ENCODE measurements around the gene EIPR1.

The EIPR1 gene

DNA sequence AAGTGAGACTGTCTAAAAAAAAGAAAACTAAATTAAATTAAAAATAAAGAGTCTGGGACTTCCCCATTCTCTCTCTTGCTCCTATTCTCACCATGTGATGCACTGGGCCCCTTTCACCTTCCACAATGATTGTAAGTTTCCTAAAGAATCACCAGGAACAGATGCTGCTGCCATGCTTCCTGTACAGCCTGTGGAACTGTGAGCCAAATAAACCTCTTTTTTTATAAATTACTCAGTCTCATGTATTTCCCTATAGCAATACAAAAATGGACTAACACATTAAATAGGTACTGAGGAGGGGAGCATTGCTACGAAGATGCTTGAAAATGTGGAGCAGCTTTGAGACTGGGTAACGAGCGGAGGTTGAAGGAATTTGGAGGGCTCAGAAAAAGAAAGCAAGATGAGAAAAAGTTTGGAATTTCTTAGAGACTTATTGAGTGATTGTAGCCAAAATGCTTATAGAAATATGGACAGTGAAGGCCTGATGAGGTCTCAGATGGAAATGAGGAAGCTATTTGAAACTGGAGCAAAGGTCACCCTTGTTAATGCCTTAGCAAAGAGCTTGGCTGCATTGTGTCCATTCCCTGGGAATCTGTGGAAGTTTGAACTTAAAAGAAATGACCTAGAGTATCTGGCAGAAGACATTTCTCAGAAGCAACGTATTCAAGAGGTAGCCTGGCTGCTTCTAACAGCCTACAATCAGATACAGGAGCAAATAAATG lies 128.7 kb downstream of the EIPR1 start:
- DNase-seq (ENCODE audit: low read depth in 3 of 3), result no peak

DNA sequence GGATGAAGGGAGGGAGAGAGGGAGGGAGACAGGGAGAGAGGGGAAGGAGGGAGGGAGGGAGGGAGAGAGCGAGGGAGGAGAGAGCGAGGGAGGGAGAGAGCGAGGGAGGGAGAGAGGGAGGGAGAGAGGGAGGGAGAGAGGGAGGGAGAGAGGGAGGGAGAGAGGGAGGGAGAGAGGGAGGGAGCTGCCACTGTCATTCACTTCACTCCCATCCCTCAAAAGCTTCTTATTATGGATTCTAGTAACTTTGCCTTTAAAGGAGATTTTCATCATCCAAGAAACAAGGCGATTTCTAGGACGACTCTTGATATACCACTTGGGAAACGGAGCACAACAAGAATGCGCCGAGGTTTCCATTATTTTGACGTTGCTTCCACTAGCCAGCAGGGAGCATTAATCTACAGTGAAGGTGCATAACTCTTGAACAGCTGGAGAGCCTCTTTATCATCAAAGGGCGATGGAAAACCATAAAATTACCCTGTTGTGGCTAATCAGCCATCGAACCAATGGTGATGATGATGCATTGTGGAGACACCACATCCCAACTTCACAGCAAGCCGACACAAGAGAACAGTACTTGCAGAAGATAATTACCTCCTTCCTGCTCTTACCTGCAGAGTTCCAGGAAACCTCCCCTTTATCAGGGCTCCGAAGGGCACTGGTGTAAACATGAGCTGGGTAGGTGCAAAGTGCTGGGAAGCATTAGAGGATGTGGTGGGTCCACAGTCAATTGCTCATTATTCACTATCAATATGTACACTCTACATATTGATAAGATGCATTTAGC lies 130.5 kb downstream of the EIPR1 start:
- no peak for DNase-seq (ENCODE audit: low read depth in 3 of 3)

GRCh38 chr2:3246406-3246805 lies 131.2 kb downstream of the EIPR1 start:
- no peak for DNase-seq (ENCODE audit: low read depth in 3 of 3)

GRCh38 chr2:3244486-3244885 lies 133.1 kb downstream of the EIPR1 start:
- DNase-seq (ENCODE audit: low read depth in 3 of 3), result no peak

- DNase-seq (ENCODE audit: low read depth in 3 of 3), result no peak
Measured at GRCh38 chr2:3243804-3244203, 133.8 kb downstream of the EIPR1 start.

DNA sequence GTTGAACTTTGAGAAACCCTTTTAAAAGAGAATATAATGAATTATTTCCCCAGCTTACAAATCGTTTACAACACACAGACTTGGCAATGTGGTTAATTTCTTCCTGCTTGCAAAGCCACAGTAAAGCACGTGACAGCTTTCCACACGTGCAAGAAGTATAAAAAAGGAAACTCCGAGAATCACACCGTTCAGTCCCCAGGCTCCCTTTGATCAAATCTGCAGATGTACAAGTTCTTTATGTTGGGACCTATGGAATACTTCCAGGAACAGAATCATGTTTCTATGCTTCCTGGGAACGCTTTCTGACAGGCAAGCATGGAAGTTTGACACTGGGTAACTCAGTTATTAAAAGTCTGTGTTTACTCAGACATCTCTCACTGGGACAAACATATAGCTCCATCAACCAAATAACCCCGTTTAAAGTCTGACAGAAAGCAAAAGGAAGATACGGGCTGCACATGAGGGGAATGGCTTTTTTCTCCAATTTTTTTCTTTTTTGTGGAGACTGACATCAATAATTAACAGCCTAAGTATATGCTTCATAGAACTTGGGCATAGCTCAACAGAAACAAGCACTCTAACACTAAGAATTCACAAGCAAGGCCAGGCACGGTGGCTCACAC lies 134.8 kb downstream of the EIPR1 start:
- DNase-seq (ENCODE audit: low read depth in 3 of 3), result peak in 1 of 3 experiments; percentile 5

DNA sequence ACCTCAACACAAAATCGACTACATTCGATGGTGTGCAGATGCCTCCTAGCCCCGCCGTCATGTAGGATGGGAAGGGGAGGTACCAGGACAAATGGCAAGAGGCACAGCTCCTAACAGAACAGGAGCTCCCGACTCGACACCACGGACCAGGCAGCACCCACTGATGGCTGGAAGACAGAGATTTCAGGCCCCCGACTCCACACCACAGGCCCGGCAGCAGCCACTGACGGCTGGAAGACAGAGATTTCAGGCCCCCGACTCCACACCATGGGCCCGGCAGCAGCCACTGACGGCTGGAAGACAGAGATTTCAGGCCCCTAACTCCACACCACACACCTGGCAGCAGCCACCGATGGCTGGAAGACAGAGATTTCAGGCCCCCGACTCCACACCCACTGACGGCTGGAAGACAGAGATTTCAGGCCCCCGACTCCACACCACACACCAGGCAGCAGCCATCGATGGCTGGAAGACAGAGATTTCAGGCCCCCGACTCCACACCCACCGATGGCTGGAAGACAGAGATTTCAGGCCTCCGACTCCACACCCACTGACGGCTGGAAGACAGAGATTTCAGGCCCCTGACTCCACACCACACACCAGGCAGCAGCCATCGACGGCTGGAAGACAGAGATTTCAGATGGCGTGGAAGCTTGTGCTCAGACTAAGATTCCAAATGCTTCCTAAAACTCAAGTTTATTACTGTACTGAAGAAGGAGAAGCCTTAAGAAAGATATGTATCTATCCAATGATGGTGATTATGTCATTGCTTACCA lies 135.5 kb downstream of the EIPR1 start:
- no peak for DNase-seq (ENCODE audit: low read depth in 3 of 3)

GRCh38 chr2:3238951-3239841 lies 138.4 kb downstream of the EIPR1 start:
- no peak for DNase-seq (ENCODE audit: low read depth in 3 of 3)

- no peak for DNase-seq (ENCODE audit: low read depth in 3 of 3)
Measured at GRCh38 chr2:3236300-3237045, 141.1 kb downstream of the EIPR1 start.

DNA sequence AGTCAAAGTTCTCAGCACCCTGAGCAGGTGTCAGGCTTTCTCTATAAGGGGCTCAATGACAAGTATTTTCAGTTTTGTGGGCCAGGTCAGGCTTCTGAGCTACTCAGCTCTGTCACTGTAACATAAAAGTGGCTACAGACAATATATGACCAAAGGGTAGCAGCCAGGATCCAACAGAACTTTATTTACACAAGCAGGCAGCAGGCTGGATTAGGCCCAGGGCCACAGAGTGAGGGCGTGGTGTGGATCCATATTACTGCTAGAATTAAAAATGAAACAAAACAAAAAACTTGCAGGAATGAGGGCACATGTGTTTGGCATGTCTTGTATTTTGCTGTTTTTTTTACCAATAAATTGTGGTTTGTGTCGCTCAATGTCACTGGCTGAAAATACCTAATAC lies 143.7 kb downstream of the EIPR1 start:
- no peak for DNase-seq (ENCODE audit: low read depth in 3 of 3)

DNA sequence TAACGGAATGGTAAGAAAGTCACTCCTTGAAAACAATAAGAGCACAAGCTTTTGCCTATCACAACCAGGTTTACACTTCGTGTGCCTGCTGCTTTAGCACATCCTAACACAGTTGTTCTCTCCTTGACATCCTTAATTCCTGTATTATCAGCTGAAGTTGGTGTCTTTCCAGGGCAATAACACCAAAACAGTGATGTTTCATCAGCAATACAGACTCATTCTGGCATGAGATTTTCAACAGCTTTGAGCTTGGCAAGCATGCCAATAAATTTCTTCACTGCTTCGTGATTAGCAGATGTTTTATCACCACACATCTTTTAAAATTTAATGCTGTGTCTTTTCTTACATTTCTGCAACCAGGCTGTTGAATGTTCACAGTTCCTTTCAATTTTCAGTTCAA lies 148.4 kb downstream of the EIPR1 start:
- no peak for DNase-seq (ENCODE audit: low read depth in 3 of 3)

DNA sequence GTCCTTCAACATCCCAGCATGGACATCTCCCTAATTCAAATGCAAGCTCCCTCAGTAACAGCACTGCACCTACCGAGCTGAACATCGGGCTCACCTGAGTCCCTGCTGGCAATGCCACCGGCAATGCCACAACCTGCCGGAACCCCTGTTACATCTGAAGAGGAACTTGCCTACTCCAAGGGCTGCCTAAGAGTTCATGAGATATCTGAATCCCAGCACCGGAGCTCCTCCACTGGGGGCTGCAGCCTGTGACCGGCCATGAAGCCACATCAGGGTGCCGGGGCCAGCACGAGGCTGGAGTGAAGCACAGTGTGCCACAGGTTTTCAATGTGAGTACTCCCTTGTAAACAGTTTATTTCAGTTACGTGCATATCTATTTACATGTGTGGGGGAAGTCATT lies 152.9 kb downstream of the EIPR1 start:
- DNase-seq (ENCODE audit: low read depth in 3 of 3), result no peak

GRCh38 chr2:3223080-3223923 lies 154.3 kb downstream of the EIPR1 start:
- peak; percentile 46 to 68 (median 61) for DNase-seq (ENCODE audit: low read depth in 3 of 3)

GRCh38 chr2:3222636-3223035 lies 155.0 kb downstream of the EIPR1 start:
- DNase-seq (ENCODE audit: low read depth in 3 of 3), result peak in 2 of 3 experiments; percentile 14 to 18

DNA sequence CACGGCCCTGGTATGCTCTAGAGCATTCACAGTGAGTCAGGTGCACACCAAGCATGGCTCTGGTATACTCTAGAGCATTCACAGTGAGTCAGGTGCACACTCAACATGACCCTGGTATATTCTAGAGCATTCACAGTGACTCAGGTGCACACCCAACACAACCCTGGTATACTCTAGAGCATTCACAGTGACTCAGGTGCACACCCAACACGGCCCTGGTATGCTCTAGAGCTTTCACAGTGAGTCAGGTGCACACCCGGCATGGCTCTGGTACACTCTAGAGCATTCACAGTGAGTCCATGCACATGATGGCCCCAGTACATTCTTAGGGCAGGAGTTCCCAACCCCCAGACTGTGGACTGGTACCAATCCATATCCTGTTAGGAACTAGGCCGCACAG lies 158.1 kb downstream of the EIPR1 start:
- DNase-seq (ENCODE audit: low read depth in 3 of 3), result no peak

- no peak for DNase-seq (ENCODE audit: low read depth in 3 of 3)
Measured at GRCh38 chr2:3217646-3218045, 160.0 kb downstream of the EIPR1 start.

DNA sequence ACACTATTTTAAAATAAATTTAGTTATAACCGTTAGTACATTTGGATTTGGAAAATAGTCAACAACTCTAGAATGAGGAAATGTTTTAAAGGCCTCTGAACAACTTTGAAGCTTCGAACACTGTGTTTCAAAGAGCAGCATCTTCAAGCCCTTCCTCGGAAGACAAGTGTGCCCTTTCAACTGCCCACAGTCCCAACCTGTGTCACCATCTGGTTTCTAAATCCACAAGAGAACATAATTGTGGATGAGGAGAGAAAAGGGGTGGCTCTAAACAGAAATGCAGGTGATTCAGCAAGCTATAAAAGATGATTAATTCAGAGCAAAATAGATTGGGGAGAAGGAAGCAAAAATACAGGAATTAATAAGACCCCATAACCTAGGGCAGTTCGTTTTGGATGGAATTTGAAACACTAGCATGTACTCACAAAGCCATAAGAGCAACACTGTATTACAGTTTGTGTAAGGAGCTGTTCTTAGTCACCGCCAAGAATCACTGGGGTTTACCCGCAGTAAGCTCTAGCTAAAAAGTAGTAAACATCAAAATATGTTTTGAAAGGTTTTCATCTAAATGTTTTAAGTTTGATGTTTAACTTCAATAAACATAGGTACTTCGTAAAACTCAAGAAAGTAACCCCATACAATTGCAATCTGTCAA lies 160.7 kb downstream of the EIPR1 start:
- no peak for DNase-seq (ENCODE audit: low read depth in 3 of 3)

GRCh38 chr2:3214806-3215404 lies 162.7 kb downstream of the EIPR1 start:
- DNase-seq (ENCODE audit: low read depth in 3 of 3), result no peak
